SU-DHL-6 (cell line): Measurements from ENCODE around the gene LRRC75A.

Source experiments
- H2AFZ ChIP-seq: fragments of 200-600 bp; sonication (generic); 2 replicates; pipeline ENCODE4 v1.6.1; 2014; ENCODE audit warnings: low read depth, mild to moderate bottlenecking, moderate library complexity, mixed read lengths, antibody characterized with exemption, low read length; ENCODE audit not compliant: severe bottlenecking
- H3F3A ChIP-seq: fragments of 200-600 bp; shearing (Covaris generic); 2 replicates; pipeline ENCODE4 v1.6.0; 2016; ENCODE audit warnings: antibody characterized with exemption, mild to moderate bottlenecking; ENCODE audit not compliant: insufficient read depth
- H3K27ac ChIP-seq: fragments of 200-600 bp; sonication (generic); 2 replicates; pipeline ENCODE4 v1.5.1; 2016; ENCODE audit warnings: low read depth, mild to moderate bottlenecking, low read length, moderate library complexity, mixed read lengths
- H3K27me3 ChIP-seq: fragments of 200-600 bp; sonication (generic), shearing (Covaris generic); 2 replicates; pipeline ENCODE4 v1.6.0; 2014; ENCODE audit warnings: mild to moderate bottlenecking, low read length
- H3K36me3 ChIP-seq: fragments of 200-600 bp; sonication (generic); 2 replicates; pipeline ENCODE4 v1.6.1; 2014; ENCODE audit warnings: mild to moderate bottlenecking, low read length, mixed read lengths
- H3K4me2 ChIP-seq: fragments of 300-600, 200-600 bp; shearing (Covaris generic), sonication (generic); 2 replicates; pipeline ENCODE4 v1.6.0; 2014; ENCODE audit warnings: low read length, low read depth, mild to moderate bottlenecking; ENCODE audit not compliant: poor library complexity, severe bottlenecking
- H3K4me3 ChIP-seq: fragments of 200-600 bp; sonication (generic); 2 replicates; pipeline ENCODE4 v1.5.1; 2014; ENCODE audit warnings: antibody characterized with exemption, low read length, mild to moderate bottlenecking, mixed read lengths; ENCODE audit not compliant: insufficient read depth, poor library complexity, severe bottlenecking
- H3K79me2 ChIP-seq: fragments of 200-600 bp; sonication (generic); 2 replicates; pipeline ENCODE4 v1.6.1; 2014; ENCODE audit warnings: mild to moderate bottlenecking, low read length, moderate library complexity; ENCODE audit not compliant: insufficient read depth
- H3K9ac ChIP-seq: fragments of 200-600 bp; sonication (generic); 2 replicates; pipeline ENCODE4 v1.7.0; 2014; ENCODE audit warnings: mild to moderate bottlenecking, low read length
- H3K9me2 ChIP-seq: fragments of 200-600 bp; sonication (generic); replicated peaks from 2 replicates; pipeline ENCODE4 v1.6.1; 2014; ENCODE audit warnings: low read length; ENCODE audit not compliant: insufficient read depth
- H3K9me3 ChIP-seq: fragments of 200-600 bp; sonication (generic); 2 replicates; pipeline ENCODE4 v1.6.1; 2014; ENCODE audit warnings: low read length, mixed read lengths; ENCODE audit not compliant: insufficient read depth
- H4K20me1 ChIP-seq: fragments of 200-600 bp; sonication (generic); 2 replicates; pipeline ENCODE4 v1.6.1; 2014; ENCODE audit warnings: low read depth, mild to moderate bottlenecking, antibody characterized with exemption, low read length, moderate library complexity, mixed read lengths
- EZH2phosphoT487 ChIP-seq: fragments of 200-600 bp; sonication (generic), shearing (Covaris generic); conservative IDR thresholded peaks from 2 replicates; pipeline ENCODE4 v1.6.1; 2018; ENCODE audit warnings: mild to moderate bottlenecking, antibody characterized with exemption, low read length, moderate library complexity, mixed read lengths
- TF ChIP-seq, protein P1 (sequence below): fragments of 200-600 bp; sonication (generic); IDR thresholded peaks from one replicate; pipeline ENCODE4 v1.5.1; 2017; ENCODE audit warnings: antibody characterized with exemption, mild to moderate bottlenecking, low read length, moderate library complexity; ENCODE audit not compliant: insufficient read depth, poor library complexity, severe bottlenecking

LRRC75A gene

DNA sequence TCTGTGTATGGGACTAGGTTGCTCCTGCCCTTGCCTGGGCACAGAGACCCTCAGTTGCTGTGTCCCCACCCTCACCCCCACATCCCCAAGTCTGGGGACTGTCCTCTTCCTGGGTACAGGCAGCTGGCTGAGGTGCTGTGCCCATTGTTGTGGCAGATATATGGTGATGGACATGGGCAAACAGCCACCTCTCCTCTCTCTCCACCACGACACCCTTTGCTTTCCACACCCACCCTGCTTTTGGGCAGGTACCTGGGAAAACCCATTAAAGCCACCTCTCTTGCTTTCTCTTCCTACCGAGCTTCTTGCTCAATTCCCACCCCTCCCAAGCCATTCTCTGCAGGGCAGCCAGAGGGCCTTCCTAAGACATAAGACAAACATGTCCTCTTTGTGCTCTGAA, 54.9 kb downstream of the LRRC75A start:
- Histone ChIP-seq H3K79me2 (peaks cover 27% of the 10 kb centered on the region), H3K9ac (no peak overlapping the region), H2AFZ (no peak overlapping the region), H3K4me3 (no peak overlapping the region), H4K20me1 (no peaks in the 10 kb centered on the region; the same call in 1 of the 2 replicates), H3K36me3 (peaks cover 24% of the 10 kb centered on the region), H3K4me2 (no peak overlapping the region), H3K9me3 (no peaks in the 10 kb centered on the region), H3K27me3 (no peaks in the 10 kb centered on the region), H3K9me2 (no peaks in the 10 kb centered on the region), H3F3A (peaks cover 31% of the 10 kb centered on the region), H3K27ac (no peak overlapping the region)
- TF ChIP-seq, protein P1, sequence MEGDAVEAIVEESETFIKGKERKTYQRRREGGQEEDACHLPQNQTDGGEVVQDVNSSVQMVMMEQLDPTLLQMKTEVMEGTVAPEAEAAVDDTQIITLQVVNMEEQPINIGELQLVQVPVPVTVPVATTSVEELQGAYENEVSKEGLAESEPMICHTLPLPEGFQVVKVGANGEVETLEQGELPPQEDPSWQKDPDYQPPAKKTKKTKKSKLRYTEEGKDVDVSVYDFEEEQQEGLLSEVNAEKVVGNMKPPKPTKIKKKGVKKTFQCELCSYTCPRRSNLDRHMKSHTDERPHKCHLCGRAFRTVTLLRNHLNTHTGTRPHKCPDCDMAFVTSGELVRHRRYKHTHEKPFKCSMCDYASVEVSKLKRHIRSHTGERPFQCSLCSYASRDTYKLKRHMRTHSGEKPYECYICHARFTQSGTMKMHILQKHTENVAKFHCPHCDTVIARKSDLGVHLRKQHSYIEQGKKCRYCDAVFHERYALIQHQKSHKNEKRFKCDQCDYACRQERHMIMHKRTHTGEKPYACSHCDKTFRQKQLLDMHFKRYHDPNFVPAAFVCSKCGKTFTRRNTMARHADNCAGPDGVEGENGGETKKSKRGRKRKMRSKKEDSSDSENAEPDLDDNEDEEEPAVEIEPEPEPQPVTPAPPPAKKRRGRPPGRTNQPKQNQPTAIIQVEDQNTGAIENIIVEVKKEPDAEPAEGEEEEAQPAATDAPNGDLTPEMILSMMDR: no peak
- no peak for TF ChIP-seq EZH2phosphoT487

DNA sequence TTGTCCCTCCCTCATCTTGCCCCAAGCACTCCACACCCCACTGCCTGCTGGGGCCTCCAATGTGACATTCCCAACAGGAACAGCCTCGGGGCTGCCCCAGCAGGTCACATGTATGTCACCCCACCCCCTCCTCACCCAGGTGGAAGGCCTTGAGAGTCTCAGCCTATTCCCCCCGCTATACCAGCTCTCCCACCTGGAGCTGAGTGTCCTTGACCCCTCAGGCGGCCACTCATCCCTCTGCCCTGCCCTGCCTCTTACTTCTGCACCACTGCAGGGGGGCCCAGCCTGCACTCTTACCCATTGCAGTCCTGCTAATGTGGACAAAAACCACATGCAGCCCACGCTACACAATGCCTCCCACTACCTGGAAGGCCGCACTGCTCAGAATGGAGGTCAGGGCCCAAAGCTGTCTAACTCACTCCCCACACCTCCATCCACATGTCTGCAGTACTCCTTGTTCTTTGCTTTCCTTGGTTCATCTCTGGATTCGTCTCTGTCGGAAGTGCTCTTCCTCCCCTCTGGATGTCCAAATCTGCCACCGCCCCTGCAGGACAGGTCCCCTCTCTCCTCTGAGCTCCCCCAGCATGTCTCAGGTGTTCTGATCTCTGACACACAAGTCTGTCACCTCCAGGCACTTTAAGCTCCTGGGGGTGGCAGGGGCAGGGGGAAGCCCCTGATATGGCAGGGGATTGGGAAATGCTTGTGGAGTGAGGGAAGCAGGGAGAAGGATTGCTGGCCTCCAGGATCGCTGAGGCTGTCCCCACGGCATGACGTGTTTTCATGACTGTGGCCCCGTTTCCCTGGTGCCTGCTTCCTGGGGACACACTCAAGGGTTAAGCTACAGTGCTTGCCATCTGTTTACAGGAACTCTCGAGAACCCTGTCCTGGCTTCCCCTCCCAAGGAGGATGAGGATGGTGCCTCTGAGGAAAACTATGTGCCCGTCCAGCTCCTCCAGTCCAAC, 55.8 kb downstream of the LRRC75A start:
- TF ChIP-seq EZH2phosphoT487: no peak
- TF ChIP-seq, protein P1: no peak
- no peaks in the 10 kb centered on the region for H4K20me1 ChIP-seq
- no peaks in the 10 kb centered on the region for H3K9me3 ChIP-seq
- H3F3A ChIP-seq: peaks cover 23% of the 10 kb centered on the region
- H3K9ac ChIP-seq: no peak overlapping the region
- H3K4me3 ChIP-seq: no peak overlapping the region
- no peak overlapping the region for H3K4me2 ChIP-seq
- no peak overlapping the region for H3K27ac ChIP-seq
- no peak overlapping the region for H2AFZ ChIP-seq
- H3K9me2 ChIP-seq: no peaks in the 10 kb centered on the region
- H3K36me3 ChIP-seq: peaks cover 17% of the 10 kb centered on the region
- H3K27me3 ChIP-seq: no peaks in the 10 kb centered on the region
- H3K79me2 ChIP-seq: peaks cover 24% of the 10 kb centered on the region

- TF ChIP-seq, protein P1: no peak
- no peak for TF ChIP-seq EZH2phosphoT487
- H3K4me2 ChIP-seq: no peak overlapping the region
- H4K20me1 ChIP-seq: no peaks in the 10 kb centered on the region
- H2AFZ ChIP-seq: peak overlapping the region; percentile 76
- H3K79me2 ChIP-seq: peaks cover 8% of the 10 kb centered on the region
- H3K9me2 ChIP-seq: no peaks in the 10 kb centered on the region
- peak overlapping the region; percentile 20; the same call in 1 of the 2 replicates for H3K9ac ChIP-seq
- no peaks in the 10 kb centered on the region for H3K9me3 ChIP-seq
- peaks cover 4% of the 10 kb centered on the region; the same call in 1 of the 2 replicates for H3K36me3 ChIP-seq
- no peak overlapping the region for H3K4me3 ChIP-seq
- H3K27ac ChIP-seq: no peak overlapping the region
- H3K27me3 ChIP-seq: no peaks in the 10 kb centered on the region
- H3F3A ChIP-seq: peaks cover 7% of the 10 kb centered on the region
These were observed 57.3 kb downstream of the LRRC75A start for GRCh38 chr17:16434662-16435061.
